HG02973 (cell line): ENCODE measurements around the gene VTI1A.

ENCODE experiments used
- ATAC-seq: cut with Tn5 transposase; IDR thresholded peaks from one replicate; pipeline ENCODE4 v1.9.1; 2021; ENCODE audit warnings: moderate library complexity; ENCODE audit not compliant: unreplicated experiment

VTI1A gene

GRCh38 chr10:112821038-112821437, 374.0 kb downstream of the VTI1A start:
- ATAC-seq, result no peak

- no peak for ATAC-seq
Observed at GRCh38 chr10:112821663-112822062, 374.6 kb downstream of the VTI1A start.

GRCh38 chr10:112823007-112823406, 376.0 kb downstream of the VTI1A start:
- ATAC-seq, result no peak

GRCh38 chr10:112823604-112824003, 376.6 kb downstream of the VTI1A start:
- no peak for ATAC-seq

DNA sequence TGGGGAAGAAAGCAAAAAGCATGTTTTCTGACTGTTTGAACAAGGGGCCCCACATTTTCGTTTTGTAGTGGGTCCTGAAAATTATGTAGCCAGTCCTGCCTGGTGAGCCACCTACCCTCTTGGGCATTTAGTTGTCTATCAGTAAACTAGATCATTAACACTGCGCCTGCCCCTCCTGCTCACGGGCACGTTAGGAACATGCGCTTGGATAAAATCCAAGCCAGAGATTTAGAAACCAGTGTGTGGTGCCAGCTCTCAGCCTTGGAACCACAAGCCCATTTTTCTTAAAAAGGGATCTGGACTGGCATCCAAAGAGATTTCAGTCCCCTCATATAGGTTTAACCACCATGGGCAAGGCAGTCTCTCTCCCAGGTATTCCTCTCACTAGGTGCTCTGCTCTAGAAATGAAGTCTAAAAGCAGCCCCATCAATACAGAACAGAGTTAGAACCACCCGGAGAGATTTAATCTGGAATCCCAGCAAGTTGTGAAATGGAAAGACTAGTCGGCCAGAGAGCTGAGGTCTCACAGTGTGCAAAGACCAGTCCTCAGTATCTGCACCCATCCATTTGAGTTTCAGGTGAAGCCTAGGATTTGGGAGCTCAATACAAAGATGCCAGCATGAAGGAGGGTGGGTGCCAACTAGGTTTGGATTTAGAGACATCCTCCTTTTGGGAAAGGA, 379.1 kb downstream of the VTI1A start:
- no peak for ATAC-seq

DNA sequence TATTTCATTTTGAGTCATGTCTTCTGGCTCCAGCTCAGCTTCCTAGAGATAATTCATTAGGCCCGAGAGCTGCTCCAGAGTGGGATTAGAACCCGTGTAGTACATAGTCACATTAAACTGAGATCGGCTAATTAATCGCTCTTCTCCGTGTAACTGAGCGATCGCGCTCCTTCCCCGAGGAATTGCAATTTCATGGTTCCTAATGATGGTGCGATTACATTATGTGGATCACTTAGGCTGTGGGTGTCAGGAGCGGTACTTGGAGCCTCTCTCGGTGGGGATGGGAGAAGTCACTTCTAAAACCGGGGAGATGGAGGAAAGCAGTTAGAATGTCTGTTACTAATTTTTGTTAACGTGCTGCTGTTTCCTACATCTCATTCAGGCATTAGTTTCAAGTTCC, 380.1 kb downstream of the VTI1A start:
- ATAC-seq, result no peak

- ATAC-seq, result no peak
Observed at GRCh38 chr10:112827951-112828350, 380.9 kb downstream of the VTI1A start.

GRCh38 chr10:112831859-112832258, 384.8 kb downstream of the VTI1A start:
- no peak for ATAC-seq

DNA sequence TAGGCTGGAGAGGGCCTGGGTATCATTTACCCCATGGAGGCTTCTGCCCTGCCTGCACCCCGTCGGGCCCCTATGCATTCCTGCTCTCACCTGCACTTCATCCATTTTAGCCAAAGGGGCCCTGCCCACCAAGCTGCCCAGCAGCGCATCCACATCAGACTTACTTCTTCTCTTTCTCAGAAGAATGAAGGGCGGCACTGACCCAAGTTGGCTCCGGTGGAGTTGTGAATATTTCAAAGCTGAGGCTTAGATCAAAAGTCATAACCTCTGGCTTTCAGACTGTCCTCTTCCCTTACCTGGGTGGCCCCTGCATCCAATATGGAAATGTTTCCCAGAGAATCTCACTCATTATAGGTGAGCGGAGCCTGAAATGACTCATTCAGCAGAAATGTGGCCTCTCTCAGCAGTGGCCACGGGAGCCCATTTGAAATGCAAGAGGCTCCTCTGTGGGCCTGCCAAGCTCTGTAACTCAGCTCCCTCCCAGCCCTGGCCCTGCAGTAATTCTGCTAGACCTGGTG, 385.4 kb downstream of the VTI1A start:
- no peak for ATAC-seq

- no peak for ATAC-seq
Observed at GRCh38 chr10:112832959-112833358, 385.9 kb downstream of the VTI1A start.

- ATAC-seq, result no peak
Observed at GRCh38 chr10:112834751-112835181, 387.8 kb downstream of the VTI1A start.

DNA sequence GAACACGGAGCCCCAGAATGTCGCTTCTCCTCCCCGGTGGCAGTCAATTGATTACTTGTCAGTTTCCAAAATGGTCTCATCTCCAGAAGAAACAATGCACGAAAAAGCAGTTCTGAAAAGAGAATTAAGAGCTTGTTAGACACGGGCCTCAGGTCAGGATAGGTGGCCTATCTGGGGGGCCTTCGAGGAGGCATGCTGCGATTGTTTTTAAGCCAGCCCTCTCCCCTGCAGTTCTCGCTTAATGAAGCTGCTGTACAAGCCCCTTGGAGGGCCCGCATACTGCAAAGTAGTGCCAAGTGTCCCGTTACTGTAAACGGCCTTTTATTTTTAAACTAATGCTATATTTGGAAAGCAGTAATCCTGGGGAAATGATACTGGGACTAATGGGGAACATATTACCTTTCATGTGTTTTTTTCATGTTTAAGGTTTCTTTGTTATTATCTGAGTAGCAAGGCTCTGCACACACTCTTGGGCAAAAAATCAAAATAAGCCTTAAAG, 388.3 kb downstream of the VTI1A start:
- ATAC-seq, result no peak

- no peak for ATAC-seq
Observed at GRCh38 chr10:112835944-112836451, 389.0 kb downstream of the VTI1A start.

DNA sequence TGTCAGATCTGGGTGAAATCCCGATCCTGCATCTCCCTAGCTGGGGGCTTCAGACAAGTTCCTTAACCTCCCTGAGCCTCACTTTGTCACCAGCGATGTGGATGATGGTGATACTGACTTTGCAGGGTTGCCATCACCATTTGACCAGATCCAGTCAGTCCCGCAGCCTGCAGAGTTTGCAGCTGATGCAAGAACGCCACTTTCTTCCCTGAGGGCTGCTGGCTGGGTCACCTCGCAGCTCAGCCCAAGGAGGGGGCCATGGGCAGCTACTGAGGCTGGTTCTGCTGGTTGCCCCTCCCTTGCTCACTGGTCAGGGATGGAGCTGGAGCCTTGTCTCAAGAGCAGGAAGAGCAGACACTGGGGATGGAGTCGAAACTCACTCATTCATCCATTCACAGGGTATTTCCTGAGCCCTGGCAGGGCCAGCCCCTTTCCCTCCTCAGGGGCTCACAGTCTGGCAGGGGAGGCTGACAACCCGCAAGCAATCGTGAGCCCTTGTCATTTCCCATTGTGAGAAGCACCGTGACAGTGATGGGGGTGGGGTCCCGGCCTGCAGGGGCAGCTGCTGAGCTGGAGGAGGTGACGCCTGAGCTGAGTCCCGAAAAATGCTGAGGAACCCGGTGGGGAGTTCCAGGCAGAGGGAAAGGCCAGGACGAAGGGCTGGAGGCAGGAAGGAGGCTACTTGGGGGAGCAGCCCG, 391.9 kb downstream of the VTI1A start:
- ATAC-seq, result no peak

DNA sequence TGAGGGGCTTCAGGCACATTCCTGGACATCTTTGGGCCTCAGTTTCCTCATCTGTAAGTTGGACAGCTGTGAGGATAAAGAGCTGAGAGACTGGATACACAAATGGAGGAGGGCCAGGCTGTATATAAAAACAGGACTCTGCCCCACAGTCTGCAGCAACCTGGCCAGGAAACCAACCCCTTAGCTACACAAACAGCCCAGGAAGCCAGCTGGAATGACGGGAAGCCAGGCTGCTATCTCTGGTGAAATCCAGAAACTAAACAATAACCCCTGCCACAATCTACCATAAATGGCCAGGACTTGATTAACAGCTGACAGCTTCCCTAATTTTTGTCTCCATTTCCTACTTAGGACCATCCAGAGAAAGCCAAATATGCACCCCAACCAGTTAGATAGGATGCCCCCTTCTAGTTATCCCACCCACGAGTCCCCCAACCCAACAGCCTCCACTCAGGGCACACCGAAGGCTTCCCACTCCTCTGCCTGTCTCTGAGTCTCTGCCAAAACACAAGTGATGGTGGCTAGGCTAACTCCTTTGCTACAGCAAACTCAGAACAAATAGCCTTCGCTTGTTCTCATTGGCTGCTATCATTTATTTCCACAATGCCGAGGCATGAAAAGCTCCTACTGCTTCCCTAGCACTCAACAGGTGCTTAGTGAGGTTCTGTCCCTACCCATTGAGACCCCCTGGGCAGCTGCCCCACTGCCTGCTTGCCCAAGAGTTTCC, 393.1 kb downstream of the VTI1A start:
- ATAC-seq, result no peak

GRCh38 chr10:112841549-112841948, 394.5 kb downstream of the VTI1A start:
- no peak for ATAC-seq

- peak; percentile 94 for ATAC-seq
Observed at GRCh38 chr10:112842832-112843360, 395.9 kb downstream of the VTI1A start.

DNA sequence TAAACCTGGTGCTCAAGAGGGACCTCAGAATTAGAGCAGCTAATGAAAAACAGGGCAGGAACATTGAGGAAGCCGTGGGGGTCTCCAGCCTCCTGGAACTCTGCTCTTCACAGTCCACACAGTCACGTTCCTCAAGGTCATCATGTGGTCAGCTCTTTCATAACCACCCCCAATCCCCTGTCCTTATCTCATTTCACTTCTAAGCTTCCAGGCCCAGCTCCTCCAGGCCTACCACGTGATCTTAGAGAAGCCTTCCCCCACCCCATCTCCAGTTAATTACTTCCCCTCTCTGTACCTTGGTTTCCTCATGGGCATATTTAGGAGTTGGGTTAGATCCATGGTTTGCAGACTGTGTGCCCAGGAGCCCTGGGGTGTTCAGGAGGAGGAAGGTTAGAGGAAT, 396.6 kb downstream of the VTI1A start:
- ATAC-seq, result no peak

DNA sequence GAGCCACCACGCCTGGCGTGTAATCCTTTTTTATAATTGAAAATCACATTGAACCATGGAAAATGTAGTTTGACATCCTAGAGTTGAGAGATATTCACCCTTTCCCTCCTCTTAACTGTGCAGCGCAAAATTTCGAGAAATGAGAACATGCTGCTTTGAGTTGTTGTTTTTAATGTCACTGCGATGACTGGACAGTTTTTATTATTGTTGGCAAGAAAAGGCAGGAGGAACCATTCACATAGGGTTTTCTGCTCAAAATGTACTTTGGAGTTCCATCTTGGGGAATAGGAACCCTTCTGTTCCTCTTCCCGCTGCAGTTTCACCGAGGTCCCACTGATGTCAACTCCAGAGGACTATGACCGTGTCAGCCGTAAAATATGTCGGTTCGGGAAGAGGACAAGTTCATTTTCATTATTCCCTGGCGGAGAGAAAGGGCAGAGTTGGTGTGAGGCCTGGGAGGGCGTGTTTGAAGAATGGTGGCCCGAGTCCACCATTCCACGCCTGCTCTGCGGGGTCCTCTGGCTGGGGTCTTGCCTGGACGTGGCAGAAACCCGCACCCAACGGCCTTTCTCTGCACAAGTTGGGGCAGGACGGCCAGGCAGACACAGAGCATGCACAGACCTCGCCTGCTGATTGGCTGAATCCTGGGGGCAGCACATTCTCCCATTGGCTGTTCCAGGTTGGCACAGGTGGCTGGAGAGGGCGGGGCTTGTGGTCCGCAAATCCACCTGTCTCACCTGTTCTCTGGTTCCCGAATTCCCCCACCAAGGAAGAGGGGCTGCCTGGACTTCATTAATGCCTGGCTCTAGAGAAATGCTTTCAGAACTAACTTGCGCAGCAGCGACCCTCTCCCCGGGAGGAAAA, 397.9 kb downstream of the VTI1A start:
- no peak for ATAC-seq

GRCh38 chr10:112847778-112848177, 400.8 kb downstream of the VTI1A start:
- no peak for ATAC-seq
